Thymus (tissue), 11 donors: ENCODE measurements around the gene MAPRE2. TPM values are rescaled to one million over a fixed set of nuclear protein-coding genes. Genes with fewer than 3 reads are reported as not detected.

Experiments used
- DNase-seq, 9 donors: peaks; one replicate each; pipeline ENCODE4 v3.0.0-alpha.2; 2013; ENCODE audit warnings: low spot score in 9 of 9, low read depth in 6 of 9, missing footprints in 1 of 9
- H3K27ac ChIP-seq, 2 donors: one replicate each; pipeline ENCODE4 v1.5.1; 2013; ENCODE audit warnings: control low read depth in 1 of 2, low read depth in 1 of 2, low read length in 1 of 2, mild to moderate bottlenecking in 1 of 2, moderate library complexity in 1 of 2
- H3K27me3 ChIP-seq, 2 donors: one replicate each; pipeline ENCODE4 v1.5.1; 2013; ENCODE audit warnings: low read length in 1 of 2; ENCODE audit not compliant: control insufficient read depth in 2 of 2, insufficient read depth in 1 of 2
- H3K36me3 ChIP-seq, 2 donors: one replicate each; pipeline ENCODE4 v1.5.1; 2013; ENCODE audit warnings: low read length in 1 of 2, mild to moderate bottlenecking in 1 of 2, moderate library complexity in 1 of 2; ENCODE audit not compliant: control insufficient read depth in 2 of 2, insufficient read depth in 2 of 2
- H3K4me1 ChIP-seq, 2 donors: one replicate each; pipeline ENCODE4 v1.5.1; 2013; ENCODE audit warnings: low read length in 2 of 2; ENCODE audit not compliant: control insufficient read depth in 2 of 2, insufficient read depth in 2 of 2
- H3K4me3 ChIP-seq, 2 donors: one replicate each; pipeline ENCODE4 v1.5.1; 2013; ENCODE audit warnings: low read length in 2 of 2, control low read depth in 1 of 2, mild to moderate bottlenecking in 1 of 2
- H3K9me3 ChIP-seq, 2 donors: one replicate each; pipeline ENCODE4 v1.5.1; 2013; ENCODE audit warnings: low read length in 1 of 2, mild to moderate bottlenecking in 1 of 2; ENCODE audit not compliant: control insufficient read depth in 2 of 2, insufficient read depth in 1 of 2
- WGBS: extraction: QIAGEN DNeasy Blood & Tissue Kit; methylation state at CpG from one replicate; pipeline ENCODE4 v1.1.7; 2013; 5-methylcytosine and 5-hydroxymethylcytosine counted together
- polyA plus RNA-seq: library from polyadenylated mRNA; stranded (reverse); fragments of 200-250 nt; gene quantifications from one replicate; pipeline ENCODE4 v1.2.3, GENCODE V29; 2013
- total RNA-seq: library from RNA; stranded (reverse); fragments of 120-200 nt; gene quantifications from one replicate; pipeline ENCODE4 v1.2.4, GENCODE V29; 2013
- donor health status: healthy.

The MAPRE2 gene
- total and polyA plus RNA-seq, 2 donors, result 41.2 to 55.2 TPM

GRCh38 chr18:35089382-35089781 lies 48.2 kb downstream of the MAPRE2 start:
- DNase-seq, result no peak
- no peaks in the 10 kb centered on the region for H3K27me3 ChIP-seq
- peaks cover 0 to 2% of the 10 kb centered on the region in 2 donors for H3K36me3 ChIP-seq
- no peak overlapping the region for H3K4me3 ChIP-seq
- H3K27ac ChIP-seq, result no peak overlapping the region
- WGBS, result 85% methylated on average over 1 of the region's 1 CpG
- H3K9me3 ChIP-seq, result no peaks in the 10 kb centered on the region
- H3K4me1 ChIP-seq, result no peaks in the 10 kb centered on the region

GRCh38 chr18:35089891-35090550 lies 48.8 kb downstream of the MAPRE2 start:
- Histone ChIP-seq H3K27me3 (no peaks in the 10 kb centered on the region), H3K4me1 (no peaks in the 10 kb centered on the region), H3K36me3 (peaks cover 0 to 1% of the 10 kb centered on the region in 2 donors), H3K4me3 (no peak overlapping the region), H3K9me3 (no peaks in the 10 kb centered on the region), H3K27ac (no peak overlapping the region)
- 97% methylated on average over 4 of the region's 4 CpGs for WGBS
- DNase-seq, result no peak

GRCh38 chr18:35091841-35092240 lies 50.6 kb downstream of the MAPRE2 start:
- 98% methylated on average over 2 of the region's 2 CpGs for WGBS
- Histone ChIP-seq H3K27ac (no peak overlapping the region), H3K27me3 (no peaks in the 10 kb centered on the region), H3K9me3 (no peaks in the 10 kb centered on the region), H3K4me1 (no peaks in the 10 kb centered on the region), H3K36me3 (no peaks in the 10 kb centered on the region), H3K4me3 (no peak overlapping the region)
- no peak for DNase-seq

GRCh38 chr18:35095983-35096676 lies 54.9 kb downstream of the MAPRE2 start:
- H3K4me3 ChIP-seq, result no peak overlapping the region
- H3K9me3 ChIP-seq, result no peaks in the 10 kb centered on the region
- WGBS, result 96% methylated on average over 1 of the region's 1 CpG
- no peak for DNase-seq
- no peaks in the 10 kb centered on the region for H3K4me1 ChIP-seq
- H3K27me3 ChIP-seq, result no peaks in the 10 kb centered on the region
- H3K36me3 ChIP-seq, result peaks cover 4 to 22% of the 10 kb centered on the region in 2 donors
- no peak overlapping the region for H3K27ac ChIP-seq

- no peak overlapping the region for H3K27ac ChIP-seq
- no peak overlapping the region for H3K4me3 ChIP-seq
Observed at GRCh38 chr18:35096677-35097011, 55.4 kb downstream of the MAPRE2 start.

DNA sequence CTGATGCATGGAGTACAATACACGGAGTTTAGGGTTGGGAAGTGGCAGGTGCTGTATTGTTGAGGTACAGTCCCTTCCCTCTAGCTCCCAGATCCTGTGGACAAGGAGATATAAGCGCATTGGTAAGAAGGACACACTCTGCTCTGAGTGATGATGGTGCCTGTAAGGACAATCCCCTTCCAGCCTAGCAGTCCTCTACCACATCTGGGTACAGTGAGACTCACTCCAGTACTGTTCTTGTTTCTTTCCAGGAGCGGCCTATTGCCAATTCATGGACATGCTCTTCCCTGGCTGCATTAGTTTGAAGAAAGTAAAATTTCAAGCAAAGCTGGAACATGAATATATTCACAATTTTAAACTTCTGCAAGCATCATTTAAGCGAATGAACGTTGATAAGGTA lies 56.0 kb downstream of the MAPRE2 start:
- 97% methylated on average over 5 of the region's 5 CpGs for whole genome bisulfite sequencing
- H3K4me3 ChIP-seq, result no peak overlapping the region

More at GRCh38 chr18:35096677-35097011, 55.4 kb downstream of the MAPRE2 start:
- Histone ChIP-seq H3K4me1 (no peaks in the 10 kb centered on the region), H3K27me3 (no peaks in the 10 kb centered on the region), H3K36me3 (peaks cover 4 to 22% of the 10 kb centered on the region in 2 donors), H3K9me3 (no peaks in the 10 kb centered on the region)
- DNase-seq, result no peak

DNA sequence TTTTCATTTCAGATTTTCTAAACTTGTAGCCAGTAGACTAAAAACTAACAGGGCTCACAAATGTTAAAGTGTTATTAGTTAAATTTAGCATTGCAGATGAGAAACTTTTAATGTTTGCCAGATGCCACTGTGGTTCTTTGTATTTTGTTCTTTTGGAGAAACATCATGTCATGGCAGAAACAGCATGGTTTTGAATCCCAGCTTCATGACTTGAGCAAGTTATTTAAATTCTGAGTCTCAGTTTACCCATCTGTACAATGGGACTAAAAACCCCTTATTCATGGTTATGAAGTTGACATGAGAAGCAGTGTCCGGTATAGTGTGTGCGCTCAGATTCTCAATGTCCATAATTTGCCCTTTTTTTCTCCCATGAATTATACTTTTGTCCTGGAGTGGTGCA lies 56.5 kb downstream of the MAPRE2 start:
- 98% methylated on average over 2 of the region's 2 CpGs for WGBS
- no peaks in the 10 kb centered on the region for H3K4me1 ChIP-seq
- no peaks in the 10 kb centered on the region for H3K27me3 ChIP-seq
- no peak overlapping the region for H3K27ac ChIP-seq
- no peak for DNase-seq
- peaks cover 7 to 33% of the 10 kb centered on the region in 2 donors for H3K36me3 ChIP-seq
- no peak overlapping the region for H3K4me3 ChIP-seq
- no peaks in the 10 kb centered on the region for H3K9me3 ChIP-seq

More for the DNA sequence above, 56.0 kb downstream of the MAPRE2 start:
- Histone ChIP-seq H3K27me3 (no peaks in the 10 kb centered on the region), H3K4me1 (no peaks in the 10 kb centered on the region), H3K36me3 (peaks cover 7 to 28% of the 10 kb centered on the region in 2 donors), H3K9me3 (no peaks in the 10 kb centered on the region), H3K27ac (no peak overlapping the region)
- no peak for DNase-seq

- DNase-seq, result no peak
- Histone ChIP-seq H3K36me3 (peaks cover 12 to 52% of the 10 kb centered on the region in 2 donors), H3K27ac (no peak overlapping the region), H3K4me1 (no peaks in the 10 kb centered on the region), H3K9me3 (no peaks in the 10 kb centered on the region), H3K27me3 (no peaks in the 10 kb centered on the region), H3K4me3 (no peak overlapping the region)
Observed at GRCh38 chr18:35099911-35100310, 58.7 kb downstream of the MAPRE2 start.

DNA sequence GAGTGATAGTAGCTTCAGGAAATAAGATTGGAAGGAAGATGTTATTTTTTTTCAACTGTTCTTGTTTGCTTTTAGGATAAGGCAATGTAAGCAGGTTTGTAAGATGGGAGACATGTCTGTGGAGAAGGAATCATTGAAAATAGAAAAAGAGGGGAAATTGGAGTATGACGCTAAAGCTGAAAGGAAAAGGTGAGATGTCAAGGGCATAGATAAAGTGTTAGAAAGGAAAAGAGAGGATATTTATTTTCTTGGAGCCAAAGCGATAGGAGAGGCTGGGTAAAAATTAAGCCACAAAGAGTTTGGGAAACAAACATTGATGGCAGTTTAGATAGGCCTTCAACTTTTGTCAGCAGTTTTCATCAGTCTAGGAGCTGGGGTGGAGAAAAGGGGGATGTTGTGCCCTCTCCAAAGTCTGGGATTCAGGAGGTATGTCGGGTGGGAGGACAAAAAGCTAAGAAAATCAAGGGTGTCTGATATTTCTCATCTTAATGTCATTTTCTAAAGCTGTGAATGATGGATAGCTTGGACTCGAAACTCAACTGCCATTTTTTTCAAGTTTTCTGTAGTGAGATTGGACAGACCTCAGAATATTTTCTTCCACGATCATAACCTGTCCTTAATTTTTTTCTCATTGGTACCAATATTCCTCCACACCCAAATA lies 63.3 kb downstream of the MAPRE2 start:
- Histone ChIP-seq H3K27ac (no peak overlapping the region), H3K9me3 (no peaks in the 10 kb centered on the region), H3K36me3 (peaks cover 11 to 40% of the 10 kb centered on the region in 2 donors), H3K4me3 (no peak overlapping the region), H3K27me3 (no peaks in the 10 kb centered on the region), H3K4me1 (peaks cover 3% of the 10 kb centered on the region in 2 donors)
- DNase-seq, result no peak
- 98% methylated on average over 5 of the region's 5 CpGs for WGBS
